VCaP (cell line): ENCODE data around the gene ZNF600.
"Not testable (repeated sequence)": the region's sequence is repeated elsewhere in the genome, so short reads cannot be mapped to it uniquely, and the experiment has no call there.

Source experiments
- H3K27ac ChIP-seq: fragments of 450-650 bp; 2 replicates; pipeline ENCODE4 v1.5.1; 2017
- CTCF ChIP-seq: fragments of 450-650 bp; conservative IDR thresholded peaks from 2 replicates; pipeline ENCODE4 v1.5.1; 2017; ENCODE audit warnings: mild to moderate bottlenecking, moderate library complexity

The ZNF600 gene

DNA sequence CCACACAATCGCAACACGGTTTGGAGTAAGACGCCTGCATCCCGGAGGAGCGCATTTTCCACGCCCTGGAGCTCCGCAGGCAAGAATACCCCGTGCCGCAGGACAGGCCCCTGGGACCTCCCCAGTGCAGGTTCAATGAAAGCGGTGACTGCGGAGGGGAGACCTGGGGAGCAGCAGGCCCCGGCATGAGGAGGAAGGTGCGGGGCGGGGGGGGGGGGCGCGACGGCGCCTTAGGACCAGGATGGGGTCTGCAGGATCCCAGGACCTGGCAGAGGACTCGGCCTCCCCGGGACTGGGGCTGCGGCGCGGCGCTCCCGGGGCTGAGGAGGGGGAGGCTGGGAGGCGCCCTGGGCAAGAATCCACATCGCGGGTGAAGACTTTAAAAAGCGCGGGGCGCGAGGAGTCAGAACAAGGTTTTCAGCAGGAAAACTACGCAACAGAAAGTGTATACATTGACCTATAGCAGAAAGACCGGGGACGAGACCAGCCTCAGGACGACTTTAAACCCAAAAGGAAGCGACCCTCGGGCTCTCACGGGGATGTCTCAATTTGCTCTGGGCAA is 52.2 kb downstream of the ZNF600 start:
- peak overlapping the region; percentile 94 for H3K27ac ChIP-seq
- TF ChIP-seq CTCF: no peak

DNA sequence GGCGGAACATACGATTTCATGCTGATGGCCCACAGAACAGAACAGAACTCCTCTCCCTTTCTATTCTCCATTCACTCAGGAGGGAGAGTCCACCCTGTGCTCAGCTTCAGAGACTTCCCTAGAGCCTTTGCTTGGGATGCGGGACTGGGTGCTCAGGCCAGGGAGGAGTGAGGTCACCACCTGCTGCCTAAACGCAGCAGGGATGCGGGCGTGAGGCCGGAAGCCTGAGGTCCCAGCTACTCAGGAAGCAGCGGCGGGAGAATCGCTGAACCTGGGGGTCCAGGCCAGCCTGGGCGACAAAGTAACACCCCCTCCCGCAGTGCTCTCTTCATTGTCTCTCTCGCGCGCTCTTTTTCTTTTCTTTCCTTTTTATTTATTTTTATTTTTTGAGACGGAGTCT is 60.5 kb downstream of the ZNF600 start:
- H3K27ac ChIP-seq: peak overlapping the region; percentile 96; the same call in 1 of the 2 replicates

GRCh38 chr19:52725528-52725961 is 61.0 kb downstream of the ZNF600 start:
- H3K27ac ChIP-seq: peak overlapping the region; percentile 96
- no peak for TF ChIP-seq CTCF

GRCh38 chr19:52724701-52725514 is 61.7 kb downstream of the ZNF600 start:
- no peak for TF ChIP-seq CTCF
- H3K27ac ChIP-seq: peak overlapping the region; percentile 96

DNA sequence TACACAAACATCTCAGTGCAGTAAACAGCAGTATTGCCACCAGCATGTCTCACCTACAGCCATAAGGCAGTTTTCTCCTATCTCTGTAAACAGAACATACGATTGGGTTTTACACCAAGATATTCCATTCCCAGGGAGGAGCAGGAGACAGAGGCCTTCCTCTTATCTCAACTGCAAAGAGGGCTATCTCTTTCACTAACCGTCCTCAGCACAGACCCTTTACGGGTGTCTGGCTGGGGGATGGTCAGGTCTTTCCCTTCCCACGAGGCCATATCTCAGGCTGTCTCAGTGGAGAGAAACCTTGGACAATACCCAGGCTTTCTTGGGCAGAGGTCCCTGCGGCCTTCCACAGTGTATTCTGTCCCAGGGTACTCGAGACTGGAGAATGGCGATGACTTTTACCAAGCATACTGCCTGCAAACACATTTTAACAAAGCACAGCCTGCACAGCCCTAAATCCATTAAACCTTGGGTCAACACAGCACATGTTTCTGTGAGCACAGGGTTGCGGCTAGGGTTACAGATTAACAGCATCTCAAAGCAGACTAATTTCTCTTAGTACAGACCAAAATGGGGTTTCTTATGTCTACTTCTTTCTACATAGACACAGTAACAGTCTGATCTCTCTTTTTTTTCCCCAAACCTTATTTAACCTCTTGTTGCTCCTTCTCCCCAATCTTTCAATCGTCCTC is 62.5 kb downstream of the ZNF600 start:
- H3K27ac ChIP-seq: peak overlapping the region; percentile 96

- peak overlapping the region; percentile 96 for H3K27ac ChIP-seq
- no peak for TF ChIP-seq CTCF
Observed at GRCh38 chr19:52722062-52723003, 64.3 kb downstream of the ZNF600 start.

- not testable (repeated sequence) for H3K27ac ChIP-seq
Observed at GRCh38 chr19:52720541-52720940, 66.0 kb downstream of the ZNF600 start.

GRCh38 chr19:52716522-52716921 is 70.1 kb downstream of the ZNF600 start:
- H3K27ac ChIP-seq: no peak overlapping the region

DNA sequence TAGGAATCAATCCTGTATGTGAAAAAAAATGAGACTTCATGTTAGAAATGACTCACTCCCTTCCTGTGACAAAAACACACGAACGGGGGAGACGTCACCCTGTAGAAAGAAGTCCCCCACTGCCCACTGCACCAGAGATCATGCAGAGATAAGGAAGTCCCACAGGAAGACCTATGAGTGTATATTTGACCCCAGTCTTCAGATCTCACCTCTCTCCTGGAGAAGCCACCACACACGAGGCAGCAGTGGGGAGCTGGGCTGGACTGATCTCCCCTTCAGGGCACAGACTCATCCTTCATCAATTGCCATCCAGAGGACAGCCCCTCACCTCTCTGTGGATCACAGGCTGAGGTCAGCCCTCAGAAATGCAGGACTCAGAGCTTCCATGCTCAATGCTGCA is 70.7 kb downstream of the ZNF600 start:
- not testable (repeated sequence) for H3K27ac ChIP-seq

More at GRCh38 chr19:52716522-52716921, 70.1 kb downstream of the ZNF600 start:
- no peak for TF ChIP-seq CTCF

- H3K27ac ChIP-seq: not testable (repeated sequence)
Observed at GRCh38 chr19:52715330-52715729, 71.3 kb downstream of the ZNF600 start.
